Measurements from ENCODE around the gene AURKB. TPM values are rescaled to one million over a fixed set of nuclear protein-coding genes. Genes with fewer than 3 reads are reported as not detected.

AURKB gene
- total and polyA plus RNA-seq, 2 of the 13 experiments (the other 11 are each of a cell fraction or from before 2014, with no cell fraction given), result 29.5 to 75.3 TPM

DNA sequence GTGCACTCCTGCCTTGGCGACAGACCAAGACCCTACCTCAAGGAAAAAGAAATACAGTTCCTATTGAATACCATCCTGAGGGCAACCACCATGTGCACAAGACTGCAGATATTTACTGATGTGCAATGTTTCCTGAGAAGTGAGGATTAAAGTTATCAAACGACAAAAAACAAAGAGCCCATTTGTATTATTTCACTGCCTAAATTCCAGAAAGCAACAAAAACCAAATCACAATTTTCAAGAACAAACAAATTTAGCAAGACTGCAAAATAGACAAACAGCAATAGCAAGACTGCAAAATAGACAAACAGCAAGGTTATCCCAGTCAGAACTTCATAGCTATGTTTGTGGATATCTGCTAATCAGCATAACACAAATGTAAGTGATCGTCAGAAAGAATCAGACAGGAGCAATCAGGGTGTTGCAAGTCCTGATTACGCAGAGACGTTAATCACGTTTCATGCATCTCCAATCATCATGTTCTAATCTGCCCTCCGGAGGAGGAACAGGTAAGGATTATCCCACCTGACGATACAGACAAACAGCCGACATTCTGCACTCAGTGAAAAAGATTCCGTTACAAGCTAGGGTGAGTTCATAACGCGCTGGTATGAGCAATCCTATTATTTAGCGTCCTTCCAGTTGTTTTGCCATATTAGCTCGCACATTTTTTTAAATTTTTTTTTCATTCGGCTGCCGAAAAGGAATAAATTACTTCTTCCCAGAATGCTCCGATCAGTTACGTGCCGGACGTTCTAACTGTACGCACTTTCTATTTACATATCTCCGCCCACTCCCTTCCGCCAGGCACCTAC, 37.1 kb downstream of the AURKB start (continued):
- TF ChIP-seq, protein P1, sequence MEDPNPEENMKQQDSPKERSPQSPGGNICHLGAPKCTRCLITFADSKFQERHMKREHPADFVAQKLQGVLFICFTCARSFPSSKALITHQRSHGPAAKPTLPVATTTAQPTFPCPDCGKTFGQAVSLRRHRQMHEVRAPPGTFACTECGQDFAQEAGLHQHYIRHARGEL (CRISPR knock-in tag; IDR thresholded peaks at IDR 0.05), result 0 out of 2 replicates have a peak, but pooled peaks have one; percentile 41
- TF ChIP-seq, protein P2, sequence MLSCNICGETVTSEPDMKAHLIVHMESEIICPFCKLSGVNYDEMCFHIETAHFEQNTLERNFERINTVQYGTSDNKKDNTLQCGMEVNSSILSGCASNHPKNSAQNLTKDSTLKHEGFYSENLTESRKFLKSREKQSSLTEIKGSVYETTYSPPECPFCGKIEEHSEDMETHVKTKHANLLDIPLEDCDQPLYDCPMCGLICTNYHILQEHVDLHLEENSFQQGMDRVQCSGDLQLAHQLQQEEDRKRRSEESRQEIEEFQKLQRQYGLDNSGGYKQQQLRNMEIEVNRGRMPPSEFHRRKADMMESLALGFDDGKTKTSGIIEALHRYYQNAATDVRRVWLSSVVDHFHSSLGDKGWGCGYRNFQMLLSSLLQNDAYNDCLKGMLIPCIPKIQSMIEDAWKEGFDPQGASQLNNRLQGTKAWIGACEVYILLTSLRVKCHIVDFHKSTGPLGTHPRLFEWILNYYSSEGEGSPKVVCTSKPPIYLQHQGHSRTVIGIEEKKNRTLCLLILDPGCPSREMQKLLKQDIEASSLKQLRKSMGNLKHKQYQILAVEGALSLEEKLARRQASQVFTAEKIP (CRISPR knock-in tag; IDR thresholded peaks at IDR 0.05; ENCODE audit: borderline replicate concordance), result no peak
- peak; percentile 96 for TF ChIP-seq ARNT2 (CRISPR knock-in tag; IDR thresholded peaks at IDR 0.05; ENCODE audit: low read depth)
- 0 out of 2 replicates have a peak, but pooled peaks have one; percentile 21 for TF ChIP-seq FOXK2 (IDR thresholded peaks at IDR 0.05)
- no peak for TF ChIP-seq MATR3 (CRISPR knock-in tag; IDR thresholded peaks at IDR 0.05)
- peak; percentile 88 to 94 for TF ChIP-seq MAFK (conservative IDR thresholded peaks at IDR 0.05 in 1 of 2, IDR thresholded peaks at IDR 0.05 in 1 of 2; ENCODE audit: low read length in 2 of 2)
- no peak for TF ChIP-seq SMC3 (IDR thresholded peaks at IDR 0.05; ENCODE audit: low read length)
- TF ChIP-seq, protein P3, sequence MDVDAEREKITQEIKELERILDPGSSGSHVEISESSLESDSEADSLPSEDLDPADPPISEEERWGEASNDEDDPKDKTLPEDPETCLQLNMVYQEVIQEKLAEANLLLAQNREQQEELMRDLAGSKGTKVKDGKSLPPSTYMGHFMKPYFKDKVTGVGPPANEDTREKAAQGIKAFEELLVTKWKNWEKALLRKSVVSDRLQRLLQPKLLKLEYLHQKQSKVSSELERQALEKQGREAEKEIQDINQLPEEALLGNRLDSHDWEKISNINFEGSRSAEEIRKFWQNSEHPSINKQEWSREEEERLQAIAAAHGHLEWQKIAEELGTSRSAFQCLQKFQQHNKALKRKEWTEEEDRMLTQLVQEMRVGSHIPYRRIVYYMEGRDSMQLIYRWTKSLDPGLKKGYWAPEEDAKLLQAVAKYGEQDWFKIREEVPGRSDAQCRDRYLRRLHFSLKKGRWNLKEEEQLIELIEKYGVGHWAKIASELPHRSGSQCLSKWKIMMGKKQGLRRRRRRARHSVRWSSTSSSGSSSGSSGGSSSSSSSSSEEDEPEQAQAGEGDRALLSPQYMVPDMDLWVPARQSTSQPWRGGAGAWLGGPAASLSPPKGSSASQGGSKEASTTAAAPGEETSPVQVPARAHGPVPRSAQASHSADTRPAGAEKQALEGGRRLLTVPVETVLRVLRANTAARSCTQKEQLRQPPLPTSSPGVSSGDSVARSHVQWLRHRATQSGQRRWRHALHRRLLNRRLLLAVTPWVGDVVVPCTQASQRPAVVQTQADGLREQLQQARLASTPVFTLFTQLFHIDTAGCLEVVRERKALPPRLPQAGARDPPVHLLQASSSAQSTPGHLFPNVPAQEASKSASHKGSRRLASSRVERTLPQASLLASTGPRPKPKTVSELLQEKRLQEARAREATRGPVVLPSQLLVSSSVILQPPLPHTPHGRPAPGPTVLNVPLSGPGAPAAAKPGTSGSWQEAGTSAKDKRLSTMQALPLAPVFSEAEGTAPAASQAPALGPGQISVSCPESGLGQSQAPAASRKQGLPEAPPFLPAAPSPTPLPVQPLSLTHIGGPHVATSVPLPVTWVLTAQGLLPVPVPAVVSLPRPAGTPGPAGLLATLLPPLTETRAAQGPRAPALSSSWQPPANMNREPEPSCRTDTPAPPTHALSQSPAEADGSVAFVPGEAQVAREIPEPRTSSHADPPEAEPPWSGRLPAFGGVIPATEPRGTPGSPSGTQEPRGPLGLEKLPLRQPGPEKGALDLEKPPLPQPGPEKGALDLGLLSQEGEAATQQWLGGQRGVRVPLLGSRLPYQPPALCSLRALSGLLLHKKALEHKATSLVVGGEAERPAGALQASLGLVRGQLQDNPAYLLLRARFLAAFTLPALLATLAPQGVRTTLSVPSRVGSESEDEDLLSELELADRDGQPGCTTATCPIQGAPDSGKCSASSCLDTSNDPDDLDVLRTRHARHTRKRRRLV (CRISPR knock-in tag; IDR thresholded peaks at IDR 0.05), result peak; percentile 100
- no peak for TF ChIP-seq KAT2B (IDR thresholded peaks at IDR 0.05; ENCODE audit: borderline replicate concordance, low read depth, low read length)
- TF ChIP-seq, protein P4, sequence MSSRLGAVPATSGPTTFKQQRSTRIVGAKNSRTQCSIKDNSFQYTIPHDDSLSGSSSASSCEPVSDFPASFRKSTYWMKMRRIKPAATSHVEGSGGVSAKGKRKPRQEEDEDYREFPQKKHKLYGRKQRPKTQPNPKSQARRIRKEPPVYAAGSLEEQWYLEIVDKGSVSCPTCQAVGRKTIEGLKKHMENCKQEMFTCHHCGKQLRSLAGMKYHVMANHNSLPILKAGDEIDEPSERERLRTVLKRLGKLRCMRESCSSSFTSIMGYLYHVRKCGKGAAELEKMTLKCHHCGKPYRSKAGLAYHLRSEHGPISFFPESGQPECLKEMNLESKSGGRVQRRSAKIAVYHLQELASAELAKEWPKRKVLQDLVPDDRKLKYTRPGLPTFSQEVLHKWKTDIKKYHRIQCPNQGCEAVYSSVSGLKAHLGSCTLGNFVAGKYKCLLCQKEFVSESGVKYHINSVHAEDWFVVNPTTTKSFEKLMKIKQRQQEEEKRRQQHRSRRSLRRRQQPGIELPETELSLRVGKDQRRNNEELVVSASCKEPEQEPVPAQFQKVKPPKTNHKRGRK (CRISPR knock-in tag; IDR thresholded peaks at IDR 0.05), result no peak
- TF ChIP-seq, protein P5, sequence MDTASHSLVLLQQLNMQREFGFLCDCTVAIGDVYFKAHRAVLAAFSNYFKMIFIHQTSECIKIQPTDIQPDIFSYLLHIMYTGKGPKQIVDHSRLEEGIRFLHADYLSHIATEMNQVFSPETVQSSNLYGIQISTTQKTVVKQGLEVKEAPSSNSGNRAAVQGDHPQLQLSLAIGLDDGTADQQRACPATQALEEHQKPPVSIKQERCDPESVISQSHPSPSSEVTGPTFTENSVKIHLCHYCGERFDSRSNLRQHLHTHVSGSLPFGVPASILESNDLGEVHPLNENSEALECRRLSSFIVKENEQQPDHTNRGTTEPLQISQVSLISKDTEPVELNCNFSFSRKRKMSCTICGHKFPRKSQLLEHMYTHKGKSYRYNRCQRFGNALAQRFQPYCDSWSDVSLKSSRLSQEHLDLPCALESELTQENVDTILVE (CRISPR knock-in tag; IDR thresholded peaks at IDR 0.05), result peak; percentile 98
- TF ChIP-seq, protein P6, sequence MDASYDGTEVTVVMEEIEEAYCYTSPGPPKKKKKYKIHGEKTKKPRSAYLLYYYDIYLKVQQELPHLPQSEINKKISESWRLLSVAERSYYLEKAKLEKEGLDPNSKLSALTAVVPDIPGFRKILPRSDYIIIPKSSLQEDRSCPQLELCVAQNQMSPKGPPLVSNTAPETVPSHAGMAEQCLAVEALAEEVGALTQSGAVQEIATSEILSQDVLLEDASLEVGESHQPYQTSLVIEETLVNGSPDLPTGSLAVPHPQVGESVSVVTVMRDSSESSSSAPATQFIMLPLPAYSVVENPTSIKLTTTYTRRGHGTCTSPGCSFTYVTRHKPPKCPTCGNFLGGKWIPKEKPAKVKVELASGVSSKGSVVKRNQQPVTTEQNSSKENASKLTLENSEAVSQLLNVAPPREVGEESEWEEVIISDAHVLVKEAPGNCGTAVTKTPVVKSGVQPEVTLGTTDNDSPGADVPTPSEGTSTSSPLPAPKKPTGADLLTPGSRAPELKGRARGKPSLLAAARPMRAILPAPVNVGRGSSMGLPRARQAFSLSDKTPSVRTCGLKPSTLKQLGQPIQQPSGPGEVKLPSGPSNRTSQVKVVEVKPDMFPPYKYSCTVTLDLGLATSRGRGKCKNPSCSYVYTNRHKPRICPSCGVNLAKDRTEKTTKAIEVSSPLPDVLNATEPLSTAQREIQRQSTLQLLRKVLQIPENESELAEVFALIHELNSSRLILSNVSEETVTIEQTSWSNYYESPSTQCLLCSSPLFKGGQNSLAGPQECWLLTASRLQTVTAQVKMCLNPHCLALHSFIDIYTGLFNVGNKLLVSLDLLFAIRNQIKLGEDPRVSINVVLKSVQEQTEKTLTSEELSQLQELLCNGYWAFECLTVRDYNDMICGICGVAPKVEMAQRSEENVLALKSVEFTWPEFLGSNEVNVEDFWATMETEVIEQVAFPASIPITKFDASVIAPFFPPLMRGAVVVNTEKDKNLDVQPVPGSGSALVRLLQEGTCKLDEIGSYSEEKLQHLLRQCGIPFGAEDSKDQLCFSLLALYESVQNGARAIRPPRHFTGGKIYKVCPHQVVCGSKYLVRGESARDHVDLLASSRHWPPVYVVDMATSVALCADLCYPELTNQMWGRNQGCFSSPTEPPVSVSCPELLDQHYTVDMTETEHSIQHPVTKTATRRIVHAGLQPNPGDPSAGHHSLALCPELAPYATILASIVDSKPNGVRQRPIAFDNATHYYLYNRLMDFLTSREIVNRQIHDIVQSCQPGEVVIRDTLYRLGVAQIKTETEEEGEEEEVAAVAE (CRISPR knock-in tag; IDR thresholded peaks at IDR 0.05; ENCODE audit: borderline replicate concordance), result peak; percentile 95
- peak; percentile 96 for TF ChIP-seq ZNF232 (CRISPR knock-in tag; IDR thresholded peaks at IDR 0.05; ENCODE audit: borderline replicate concordance)

All from HepG2 (cell line).